ENCODE measurements around the gene PPP2R3B. TPM values are rescaled to one million over a fixed set of nuclear protein-coding genes. Genes with fewer than 3 reads are reported as not detected.

PPP2R3B gene
- total RNA-seq, 1 experiment from 2014 or later = 130 TPM

GRCh38 chrX:344371-344901, 42.3 kb downstream of the PPP2R3B start:
- no peaks in the 10 kb centered on the region for H3K9me3 Mint-ChIP-seq
- H3K27me3 Mint-ChIP-seq (ENCODE audit: low read depth) = no peaks in the 10 kb centered on the region
- CTCF ChIA-PET = no interaction called here
- no peak for TF ChIP-seq CDX4 (CRISPR knock-in tag; IDR thresholded peaks at IDR 0.05; ENCODE audit: borderline replicate concordance)
- no peak for TF ChIP-seq IRF1 (CRISPR knock-in tag; IDR thresholded peaks at IDR 0.05)
- TF ChIP-seq ZNF281 (CRISPR knock-in tag; IDR thresholded peaks at IDR 0.05) = no peak
- no peak for TF ChIP-seq ZNF232 (CRISPR knock-in tag; IDR thresholded peaks at IDR 0.05)
- TF ChIP-seq FOXP1 (CRISPR knock-in tag; IDR thresholded peaks at IDR 0.05; ENCODE audit: borderline replicate concordance) = no peak
- no peak for TF ChIP-seq ZNF396 (CRISPR knock-in tag; IDR thresholded peaks at IDR 0.05; ENCODE audit: borderline replicate concordance)
- H3K27ac Mint-ChIP-seq = no peak overlapping the region
- no peak for ATAC-seq
- POLR2A ChIA-PET = no interaction called here
- peaks cover 2% of the 10 kb centered on the region; the same call in 1 of the 2 replicates for H3K4me1 Mint-ChIP-seq
- peak; percentile 10 for DNase-seq (ENCODE audit: low spot score)
- H3K4me3 Mint-ChIP-seq = no peak overlapping the region
- H3K36me3 Mint-ChIP-seq = peaks cover 30% of the 10 kb centered on the region

GRCh38 chrX:341541-342101, 45.1 kb downstream of the PPP2R3B start:
- no peak for TF ChIP-seq ARID4B (CRISPR knock-in tag; IDR thresholded peaks at IDR 0.05; ENCODE audit: borderline replicate concordance)
- no peak for TF ChIP-seq ZBTB21 (CRISPR knock-in tag; IDR thresholded peaks at IDR 0.05; ENCODE audit: borderline replicate concordance)
- no peak for TF ChIP-seq ZNF219 (CRISPR knock-in tag; IDR thresholded peaks at IDR 0.05; ENCODE audit: borderline replicate concordance)
- TF ChIP-seq ZNF281 (CRISPR knock-in tag; IDR thresholded peaks at IDR 0.05) = no peak
- no peak for TF ChIP-seq USF1 (CRISPR knock-in tag; IDR thresholded peaks at IDR 0.05)
- no peak for TF ChIP-seq STAT6 (CRISPR knock-in tag; conservative IDR thresholded peaks at IDR 0.05; ENCODE audit: low read depth)
- no peak for TF ChIP-seq FOXK1 (CRISPR knock-in tag; IDR thresholded peaks at IDR 0.05)
- no peak for TF ChIP-seq NFATC4 (CRISPR knock-in tag; IDR thresholded peaks at IDR 0.05)
- TF ChIP-seq ZNF416 (CRISPR knock-in tag; IDR thresholded peaks at IDR 0.05) = no peak
- TF ChIP-seq RORB (CRISPR knock-in tag; IDR thresholded peaks at IDR 0.05) = no peak
- TF ChIP-seq OVOL2 (CRISPR knock-in tag; IDR thresholded peaks at IDR 0.05; ENCODE audit: borderline replicate concordance) = no peak
- TF ChIP-seq IRF2 (CRISPR knock-in tag; IDR thresholded peaks at IDR 0.05; ENCODE audit: borderline replicate concordance, low read depth) = no peak
- H3K9me3 Mint-ChIP-seq = no peaks in the 10 kb centered on the region
- DNase-seq (ENCODE audit: low spot score) = peak; percentile 8
- ATAC-seq = no peak
- peaks cover 2% of the 10 kb centered on the region; the same call in 1 of the 2 replicates for H3K4me1 Mint-ChIP-seq
- 0 out of 2 replicates have a peak overlapping the region, but pooled peaks have one; percentile 14 for H3K4me3 Mint-ChIP-seq
- POLR2A ChIA-PET = no interaction called here
- CTCF ChIA-PET = no interaction called here
- no peaks in the 10 kb centered on the region for H3K27me3 Mint-ChIP-seq (ENCODE audit: low read depth)
- no peak overlapping the region for H3K27ac Mint-ChIP-seq
- H3K36me3 Mint-ChIP-seq = peaks cover 37% of the 10 kb centered on the region
